Small intestine (tissue), 7 donors: Measurements from ENCODE around the gene NUP210. TPM values are rescaled to one million over a fixed set of nuclear protein-coding genes. Genes with fewer than 3 reads are reported as not detected.

Source experiments
- DNase-seq, 2 donors: peaks; one replicate each; pipeline versions ENCODE4 v3.0.0 to v3.0.0-alpha.2; 2013
- FAIRE-seq: peaks from 2 replicates; lab custom pipeline; 2012; peaks lifted over from hg19 to GRCh38; lab: Jason Lieb, UNC
- H3K27ac ChIP-seq, 3 donors: one replicate each; pipeline ENCODE4 v1.5.1; 2013; ENCODE audit warnings: low read length in 2 of 3, mild to moderate bottlenecking in 2 of 3, control low read depth in 1 of 3, inconsistent platforms in 1 of 3, low read depth in 1 of 3, moderate library complexity in 1 of 3
- H3K27me3 ChIP-seq, 3 donors: one replicate each; pipeline ENCODE4 v1.6.1; 2013; ENCODE audit warnings: low read length in 3 of 3, inconsistent platforms in 1 of 3; ENCODE audit not compliant: control insufficient read depth in 3 of 3, insufficient read depth in 3 of 3
- H3K36me3 ChIP-seq, 3 donors: one replicate each; pipeline ENCODE4 v1.6.1; 2013; ENCODE audit warnings: low read length in 3 of 3, inconsistent platforms in 1 of 3, low read depth in 1 of 3, mild to moderate bottlenecking in 1 of 3, moderate library complexity in 1 of 3; ENCODE audit not compliant: control insufficient read depth in 3 of 3, insufficient read depth in 2 of 3
- H3K4me1 ChIP-seq, 3 donors: one replicate each; pipeline ENCODE4 v1.6.1; 2013; ENCODE audit warnings: low read length in 2 of 3, inconsistent platforms in 1 of 3, low read depth in 1 of 3, mild to moderate bottlenecking in 1 of 3, moderate library complexity in 1 of 3; ENCODE audit not compliant: control insufficient read depth in 3 of 3, insufficient read depth in 2 of 3
- H3K4me3 ChIP-seq, 3 donors: one replicate each; pipeline ENCODE4 v1.5.1; 2013; ENCODE audit warnings: low read length in 3 of 3, control low read depth in 1 of 3, inconsistent platforms in 1 of 3, low read depth in 1 of 3, mild to moderate bottlenecking in 1 of 3, moderate library complexity in 1 of 3
- H3K9me3 ChIP-seq, 2 donors: one replicate each; pipeline ENCODE4 v1.6.1; 2013; ENCODE audit warnings: low read depth in 1 of 2, low read length in 1 of 2; ENCODE audit not compliant: control insufficient read depth in 2 of 2, insufficient read depth in 1 of 2
- WGBS, 3 donors: extraction: QIAGEN DNeasy Blood & Tissue Kit; methylation state at CpG; one replicate each; pipeline ENCODE4 v1.1.7; 2013; 5-methylcytosine and 5-hydroxymethylcytosine counted together
- polyA plus RNA-seq, 4 donors: library from polyadenylated mRNA; stranded (reverse) in 3 of 4; unstranded in 1 of 4; fragments of 200-250 nt in 3 of 4; fragments of 120-200 nt in 1 of 4; gene quantifications; one replicate each; pipeline versions ENCODE4 v1.2.1 to v1.2.3, GENCODE V29; 2013
- donor health status: healthy with polysubstance abuse.
- donor health status: control.
- donor health status: control.
- donor health status: Bipolar disorder and iron deficiency.
- donor health status: healthy.

NUP210 gene
- polyA plus RNA-seq, 4 donors, result 0.22 to 36.4 (median 5.6) TPM

- no peak overlapping the region for H3K27ac ChIP-seq
- H3K9me3 ChIP-seq, result no peaks in the 10 kb centered on the region
- DNase-seq, result no peak
- no peak for FAIRE-seq
- H3K36me3 ChIP-seq, result no peaks in the 10 kb centered on the region
- WGBS, 3 donors, result 70 to 80% (median 80%) methylated on average over 18 of the region's 18 CpGs
- no peaks in the 10 kb centered on the region for H3K4me1 ChIP-seq
- peaks cover 0 to 11% (median 9%) of the 10 kb centered on the region in 3 donors for H3K27me3 ChIP-seq
- no peak overlapping the region for H3K4me3 ChIP-seq
These were observed 125.4 kb downstream of the NUP210 start for GRCh38 chr3:13294442-13295351.

DNA sequence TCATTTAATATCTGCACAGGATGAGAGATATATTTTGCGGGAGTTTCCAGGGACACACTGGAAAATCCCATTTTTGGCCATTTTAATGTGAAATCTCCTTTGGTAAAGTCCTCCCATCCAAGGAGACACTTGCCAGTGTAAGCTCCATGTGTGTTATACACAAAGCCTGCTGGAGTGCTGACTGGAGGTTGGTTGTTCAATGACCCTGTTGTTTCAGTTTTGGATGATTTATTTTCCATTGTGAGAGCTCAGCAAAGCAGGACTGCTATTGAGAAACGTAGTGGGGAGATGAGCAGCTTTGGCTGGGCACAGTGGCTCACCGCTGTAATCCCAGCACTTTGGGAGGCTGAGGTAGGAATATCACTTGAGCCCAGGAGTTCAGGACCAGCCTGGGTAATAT lies 127.7 kb downstream of the NUP210 start:
- Histone ChIP-seq H3K36me3 (no peaks in the 10 kb centered on the region), H3K9me3 (no peaks in the 10 kb centered on the region), H3K27me3 (peaks cover 0 to 8% (median 6%) of the 10 kb centered on the region in 3 donors), H3K4me1 (no peaks in the 10 kb centered on the region), H3K27ac (no peak overlapping the region), H3K4me3 (no peak overlapping the region)
- DNase-seq, result no peak
- FAIRE-seq, result no peak
- WGBS, 3 donors, result 67 to 77% (median 75%) methylated on average over 3 of the region's 3 CpGs

- FAIRE-seq (no peak), DNase-seq (no peak)
- no peak overlapping the region for H3K27ac ChIP-seq
- no peak overlapping the region for H3K4me3 ChIP-seq
- H3K4me1 ChIP-seq, result no peaks in the 10 kb centered on the region
- no peaks in the 10 kb centered on the region for H3K36me3 ChIP-seq
- H3K9me3 ChIP-seq, result peaks cover 0 to 2% of the 10 kb centered on the region in 2 donors
- H3K27me3 ChIP-seq, result peaks cover 0 to 14% (median 4%) of the 10 kb centered on the region in 3 donors
- WGBS, 3 donors, result 87 to 91% (median 87%) methylated on average over 3 of the region's 3 CpGs
These were observed 129.2 kb downstream of the NUP210 start for GRCh38 chr3:13290941-13291340.

DNA sequence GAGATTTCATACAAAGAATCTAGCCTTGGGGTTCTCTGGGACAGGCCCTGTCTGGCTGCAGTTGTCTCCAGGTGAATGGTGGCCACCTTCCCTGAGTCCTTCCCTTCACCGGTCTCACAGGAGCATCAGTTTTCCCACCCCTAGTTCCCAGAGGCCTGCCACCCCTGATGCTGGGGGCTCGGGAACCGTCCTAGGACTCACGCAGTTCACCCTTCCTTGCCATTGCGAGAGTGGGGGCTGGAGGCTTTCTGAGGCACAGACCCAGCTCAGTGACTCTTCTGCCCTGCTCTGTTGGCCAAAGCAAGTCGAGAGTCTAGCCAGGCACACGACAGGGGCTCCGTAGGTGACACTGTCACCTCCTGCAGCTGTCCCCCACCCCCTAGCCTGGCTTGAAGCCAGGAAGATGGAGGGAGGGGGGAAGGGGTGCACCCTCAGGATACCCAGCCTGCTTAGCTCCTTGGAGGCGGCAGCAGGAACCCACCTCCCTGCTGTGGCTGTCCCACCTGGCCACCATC lies 130.3 kb downstream of the NUP210 start:
- Histone ChIP-seq H3K27ac (no peak overlapping the region), H3K9me3 (peaks cover 0 to 2% of the 10 kb centered on the region in 2 donors), H3K4me1 (no peaks in the 10 kb centered on the region), H3K36me3 (no peaks in the 10 kb centered on the region), H3K27me3 (peaks cover 0 to 16% (median 12%) of the 10 kb centered on the region in 3 donors), H3K4me3 (no peak overlapping the region)
- 79 to 86% (median 85%) methylated on average over 9 of the region's 9 CpGs for WGBS, 3 donors
- DNase-seq, result no peak
- no peak for FAIRE-seq

GRCh38 chr3:13288732-13289718 lies 131.1 kb downstream of the NUP210 start:
- Histone ChIP-seq H3K4me3 (no peak overlapping the region), H3K27ac (no peak overlapping the region), H3K4me1 (no peaks in the 10 kb centered on the region), H3K9me3 (peaks cover 3% of the 10 kb centered on the region in 2 donors), H3K27me3 (peaks cover 0 to 20% (median 14%) of the 10 kb centered on the region in 3 donors), H3K36me3 (no peaks in the 10 kb centered on the region)
- no peak for DNase-seq
- 67 to 73% (median 70%) methylated on average over 10 of the region's 10 CpGs for WGBS, 3 donors
- no peak for FAIRE-seq

GRCh38 chr3:13287833-13288232 lies 132.3 kb downstream of the NUP210 start:
- Histone ChIP-seq H3K36me3 (no peaks in the 10 kb centered on the region), H3K27ac (no peak overlapping the region), H3K27me3 (peaks cover 0 to 29% (median 16%) of the 10 kb centered on the region in 3 donors), H3K9me3 (peaks cover 3 to 8% of the 10 kb centered on the region in 2 donors), H3K4me1 (no peaks in the 10 kb centered on the region), H3K4me3 (no peak overlapping the region)
- FAIRE-seq (no peak), DNase-seq (no peak)
- WGBS, 3 donors, result 65 to 73% (median 71%) methylated on average over 4 of the region's 4 CpGs

GRCh38 chr3:13286873-13287272 lies 133.2 kb downstream of the NUP210 start:
- Histone ChIP-seq H3K9me3 (peaks cover 3 to 8% of the 10 kb centered on the region in 2 donors), H3K27ac (no peak overlapping the region), H3K4me1 (no peaks in the 10 kb centered on the region), H3K36me3 (no peaks in the 10 kb centered on the region), H3K27me3 (peaks cover 4 to 34% (median 16%) of the 10 kb centered on the region in 3 donors), H3K4me3 (no peak overlapping the region)
- DNase-seq (no peak), FAIRE-seq (no peak)
- 87 to 91% (median 87%) methylated on average over 2 of the region's 2 CpGs for WGBS, 3 donors
